Hypothalamus (tissue), 51 donors: Measurements from ENCODE around the gene PHACTR3.
A peak's percentile ranks its signal among the peaks of the same experiment; 100 is the strongest.

Experiments
- DNase-seq, 51 donors: peaks; one replicate each; lab custom pipeline; 2025; lab: John Stamatoyannopoulos, UW

PHACTR3 gene

DNA sequence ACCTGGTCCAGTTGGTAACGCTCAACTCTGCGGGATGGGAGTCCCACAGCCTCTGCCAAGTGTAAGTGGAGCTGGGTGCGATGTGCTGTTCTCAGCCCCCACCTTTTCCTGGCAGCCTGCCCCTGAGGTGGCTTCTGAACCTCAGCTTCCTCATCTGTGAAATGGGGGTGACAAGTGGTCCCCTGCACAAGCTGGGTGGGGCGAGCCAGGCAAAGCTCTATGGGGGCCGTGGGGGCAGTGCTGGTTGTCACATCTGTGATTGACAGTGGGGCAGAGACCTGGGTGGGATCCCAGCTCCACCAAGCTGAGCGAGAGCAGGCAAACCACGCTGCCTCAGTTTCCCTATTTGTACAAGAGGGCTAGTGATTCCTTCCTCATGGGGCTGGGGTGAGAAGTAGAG lies 166.5 kb downstream of the PHACTR3 start:
- DNase-seq = no peak

DNA sequence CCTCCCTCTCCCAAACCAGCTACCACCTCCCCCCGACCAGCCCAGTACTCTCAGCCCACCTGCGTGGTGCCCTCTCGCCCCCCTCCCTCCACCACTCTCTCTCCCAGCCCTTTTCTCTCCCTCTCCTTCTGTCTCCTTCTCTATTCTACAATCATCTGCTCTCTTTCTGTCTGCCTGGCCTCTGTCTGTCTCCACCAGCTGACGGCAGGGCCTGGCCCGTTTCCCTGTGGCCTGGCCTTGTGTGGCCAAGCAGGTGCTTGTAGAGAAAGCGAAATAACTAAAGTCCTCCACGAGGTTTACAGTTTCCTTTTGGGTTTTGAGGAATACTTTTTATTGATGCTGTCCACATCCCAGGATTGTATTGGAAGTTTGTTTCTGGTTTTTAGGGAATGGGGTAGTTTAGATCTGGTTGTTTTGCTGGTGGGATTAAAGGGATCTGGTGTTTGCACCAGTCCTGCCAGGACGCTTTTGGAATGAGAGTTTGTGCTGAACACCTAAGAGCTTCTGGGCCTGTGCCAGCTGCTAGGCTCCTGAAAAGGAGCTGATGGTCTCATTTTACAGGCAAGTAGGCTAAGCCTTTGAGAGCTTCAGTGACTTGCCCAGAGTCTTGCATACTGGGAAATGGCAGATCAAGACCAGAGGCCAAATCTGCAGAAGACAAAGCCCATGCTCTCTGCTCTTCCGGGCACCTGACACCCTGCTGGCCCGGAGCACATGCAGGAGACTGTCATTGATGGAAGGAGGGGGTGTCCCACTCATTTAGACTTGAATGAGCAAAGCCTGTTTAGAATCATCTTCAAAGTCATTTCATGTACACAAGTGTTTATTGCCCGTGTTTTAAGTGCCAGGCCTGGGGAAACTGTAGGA lies 167.4 kb downstream of the PHACTR3 start:
- DNase-seq = peak in 3 of 51 donors; percentile 13 to 18 (median 14)

DNA sequence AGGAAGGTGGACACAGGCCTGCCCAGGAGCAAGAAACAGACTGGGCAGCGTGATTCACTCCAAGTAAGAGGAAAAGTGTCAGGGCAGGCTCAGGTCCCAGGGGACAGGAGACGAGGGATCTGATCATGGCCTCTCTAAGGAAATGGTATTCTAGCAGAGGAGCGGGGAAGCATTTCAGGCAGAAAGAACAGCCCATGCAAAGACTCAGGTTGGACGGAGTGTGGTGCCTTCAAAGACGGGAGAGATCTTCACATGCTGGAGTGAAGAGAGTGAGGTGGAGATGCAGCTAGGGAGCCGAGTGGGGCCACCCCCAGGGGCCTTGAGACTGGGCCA lies 168.0 kb downstream of the PHACTR3 start:
- no peak for DNase-seq

DNA sequence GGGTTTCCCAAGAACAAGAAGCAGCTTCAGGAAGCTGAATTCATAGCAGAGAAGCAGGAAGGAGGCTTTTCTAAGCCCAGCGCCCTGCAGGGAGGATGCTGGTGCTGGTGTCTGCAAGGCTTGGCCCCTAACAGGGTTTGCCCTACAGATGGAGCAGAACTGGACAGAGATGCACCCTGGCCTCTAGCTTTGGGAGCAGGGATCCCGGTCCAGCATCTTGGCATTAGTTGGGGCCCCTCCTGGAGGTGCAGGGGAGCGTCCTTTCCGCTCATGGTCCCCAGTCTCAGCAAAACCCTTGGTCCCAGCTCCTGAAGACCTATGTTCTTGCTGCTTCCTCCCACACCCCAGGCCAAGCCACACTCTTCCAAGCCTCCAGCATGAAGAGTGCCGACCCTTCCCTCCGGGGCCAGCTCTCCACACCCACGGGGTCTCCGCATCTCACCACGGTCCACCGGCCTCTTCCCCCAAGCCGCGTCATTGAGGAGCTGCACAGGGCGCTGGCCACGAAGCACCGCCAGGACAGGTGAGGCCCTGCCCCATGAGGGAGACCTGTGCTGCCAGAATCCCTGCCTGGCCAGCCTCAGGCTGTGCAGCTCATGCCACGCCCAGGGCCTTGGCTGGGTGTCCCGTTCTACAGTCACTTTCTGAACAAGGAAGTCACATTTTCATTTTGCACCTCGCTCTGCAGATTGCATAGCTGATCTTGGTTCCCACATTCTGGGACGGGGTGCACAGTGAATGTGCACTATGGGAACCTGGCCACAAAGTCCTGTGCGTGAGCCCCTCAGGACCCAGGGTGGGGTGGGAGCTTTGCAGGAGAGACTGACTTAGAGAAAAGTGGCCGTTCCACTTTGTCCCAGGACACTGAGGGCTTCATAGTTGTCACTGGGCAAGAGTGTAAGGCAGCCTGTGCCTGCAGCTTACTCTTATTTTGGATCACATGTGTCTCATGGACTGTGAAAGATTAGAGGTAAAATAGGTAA lies 168.9 kb downstream of the PHACTR3 start:
- no peak for DNase-seq

DNA sequence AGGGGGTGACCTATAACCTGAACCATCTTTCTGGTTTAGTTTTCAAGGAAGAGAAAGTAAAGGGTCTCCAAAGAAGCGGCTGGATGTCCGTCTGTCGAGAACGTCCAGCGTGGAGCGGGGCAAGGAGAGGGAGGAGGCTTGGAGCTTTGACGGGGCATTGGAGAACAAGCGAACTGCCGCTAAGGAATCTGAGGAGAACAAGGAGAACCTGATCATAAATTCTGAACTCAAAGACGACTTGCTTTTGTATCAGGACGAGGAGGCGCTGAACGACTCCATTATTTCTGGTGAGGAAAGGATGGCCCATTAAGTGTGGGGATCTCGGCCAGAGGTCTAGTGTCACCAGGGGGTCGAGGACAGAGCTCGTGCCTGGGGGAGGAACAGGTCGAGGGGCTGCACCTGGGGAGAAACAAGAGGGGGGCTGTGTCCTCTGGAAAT lies 169.9 kb downstream of the PHACTR3 start:
- no peak for DNase-seq

DNA sequence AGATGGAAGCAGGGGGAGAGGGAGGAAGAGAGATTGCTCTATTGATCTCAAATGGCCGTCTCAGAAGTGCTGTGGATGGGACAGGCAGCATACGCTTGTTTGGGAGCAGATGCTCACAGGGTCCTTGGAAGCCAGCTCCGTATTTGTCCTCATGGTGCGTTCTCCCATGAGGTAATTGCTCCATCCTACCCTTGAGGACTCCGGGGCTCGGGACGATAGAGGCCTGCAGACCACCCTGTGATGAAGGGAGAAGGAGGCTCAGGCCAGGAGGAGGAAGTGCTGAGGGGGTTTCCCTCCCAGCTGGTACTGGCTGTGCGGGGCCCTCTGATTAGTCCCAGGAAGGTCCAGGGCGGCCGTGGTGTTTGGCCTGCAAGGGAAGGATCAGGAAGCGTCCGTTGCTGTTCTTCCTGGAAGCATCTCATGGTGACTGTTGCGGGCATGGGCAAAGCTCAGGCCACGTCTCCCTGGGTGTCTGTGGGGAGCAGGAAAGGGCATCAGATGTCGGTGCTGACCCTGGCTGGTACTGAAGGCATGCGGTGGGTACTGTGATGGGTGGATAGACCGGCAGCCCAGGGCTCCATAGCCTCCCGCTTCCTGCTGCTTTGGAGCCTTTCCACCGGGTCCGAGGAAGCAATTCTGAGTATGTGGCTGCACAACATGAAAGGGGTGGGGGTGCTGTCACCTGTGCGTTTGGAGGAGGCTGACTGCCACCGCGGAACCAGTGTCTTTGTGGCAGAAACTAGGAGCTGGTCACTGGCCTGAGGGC lies 170.8 kb downstream of the PHACTR3 start:
- no peak for DNase-seq

DNA sequence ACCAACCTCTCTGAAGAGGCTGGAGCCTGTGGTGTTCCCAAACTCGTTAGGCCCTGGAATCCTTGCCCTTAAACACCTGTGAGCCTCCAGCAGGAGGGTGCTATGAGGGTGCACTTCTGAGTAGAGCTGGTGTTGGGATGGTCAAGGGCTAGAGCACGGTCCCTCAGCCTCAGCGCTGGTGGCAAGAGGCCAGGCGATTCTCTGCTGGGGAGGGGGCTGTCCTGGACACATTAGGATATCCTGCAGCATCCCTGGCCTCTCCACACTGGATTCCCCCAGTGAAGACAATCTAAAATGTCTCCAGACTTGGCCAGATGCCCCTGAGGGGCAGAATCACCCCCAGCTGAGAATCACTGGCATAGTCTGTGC lies 171.3 kb downstream of the PHACTR3 start:
- DNase-seq = no peak

DNA sequence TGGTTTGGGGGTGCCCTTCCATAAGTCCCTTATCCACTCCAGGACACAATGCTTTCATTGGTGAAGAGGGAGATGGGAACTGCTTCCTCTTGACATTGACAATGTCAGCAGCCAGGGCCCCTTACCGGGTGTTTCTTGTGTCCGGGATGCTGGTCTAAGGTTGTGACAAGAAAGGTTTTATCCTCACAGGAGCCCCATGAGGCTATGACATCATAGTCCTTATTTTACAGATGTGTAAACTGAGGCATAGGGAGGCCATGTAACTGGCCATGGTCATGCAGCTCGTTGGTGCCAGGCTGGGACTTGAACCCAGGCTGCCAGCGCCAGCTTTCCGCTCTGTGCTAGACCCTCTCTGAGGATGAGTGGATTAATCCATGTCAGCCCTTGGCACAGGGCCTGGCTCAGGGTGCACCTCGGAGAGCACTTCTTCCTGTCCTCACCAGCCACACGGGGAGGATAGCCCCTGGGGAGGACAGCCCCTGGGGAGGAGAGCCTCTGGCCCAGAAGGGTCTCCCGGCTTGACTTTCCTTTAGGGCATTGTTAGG lies 171.8 kb downstream of the PHACTR3 start:
- no peak for DNase-seq

DNA sequence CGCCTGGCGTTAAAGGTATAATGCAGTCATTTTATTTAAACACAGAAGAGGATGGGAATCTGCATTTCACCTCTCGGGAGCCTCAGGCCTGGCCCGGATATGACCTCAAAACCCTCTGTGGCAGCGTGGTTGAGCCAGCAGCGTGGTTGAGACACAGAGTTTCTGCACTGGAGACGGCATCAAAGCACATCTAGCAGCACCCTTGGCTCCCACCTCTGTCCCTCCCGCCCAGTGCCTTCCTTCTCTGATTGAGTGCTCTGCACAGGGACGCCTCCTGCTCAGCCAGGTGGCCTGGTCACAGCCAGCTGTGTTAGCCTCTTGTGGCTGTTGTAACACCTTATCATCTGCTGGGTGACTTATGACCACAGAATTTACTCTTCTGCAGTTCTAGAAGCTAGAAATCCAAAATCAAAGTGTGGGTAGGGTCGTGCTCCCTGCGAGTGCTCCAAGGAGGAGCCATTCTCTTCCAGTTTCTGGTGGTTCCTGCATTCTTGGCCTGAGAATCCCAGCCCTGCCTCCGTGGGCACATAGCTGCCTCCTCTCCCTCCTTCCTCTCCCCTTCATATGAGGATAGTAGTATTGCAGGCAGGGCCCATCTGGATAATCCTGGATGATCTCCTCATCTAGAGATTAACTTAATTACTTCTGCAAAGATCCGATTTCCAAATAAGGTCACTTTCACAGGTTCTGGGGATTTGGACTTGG lies 172.4 kb downstream of the PHACTR3 start:
- DNase-seq = no peak

DNA sequence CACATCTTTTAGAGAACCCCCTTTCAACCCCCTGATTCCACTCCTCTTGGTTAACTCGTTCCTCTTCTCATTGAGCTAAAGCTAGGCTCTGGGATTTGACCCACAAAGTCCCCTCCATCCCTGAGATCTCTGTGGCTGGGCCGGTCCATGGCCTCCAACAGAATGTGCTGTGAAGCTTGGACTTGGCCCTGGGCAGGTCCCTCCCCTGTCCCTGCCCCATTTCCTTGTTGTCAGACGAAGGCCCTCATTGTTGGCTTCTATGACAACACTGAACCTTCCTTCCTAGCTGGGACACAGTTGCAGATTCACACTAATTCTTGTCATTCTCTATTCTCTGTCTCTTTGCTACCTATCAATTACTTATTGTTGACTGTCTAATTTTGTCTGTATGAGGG lies 173.0 kb downstream of the PHACTR3 start:
- DNase-seq = no peak

DNA sequence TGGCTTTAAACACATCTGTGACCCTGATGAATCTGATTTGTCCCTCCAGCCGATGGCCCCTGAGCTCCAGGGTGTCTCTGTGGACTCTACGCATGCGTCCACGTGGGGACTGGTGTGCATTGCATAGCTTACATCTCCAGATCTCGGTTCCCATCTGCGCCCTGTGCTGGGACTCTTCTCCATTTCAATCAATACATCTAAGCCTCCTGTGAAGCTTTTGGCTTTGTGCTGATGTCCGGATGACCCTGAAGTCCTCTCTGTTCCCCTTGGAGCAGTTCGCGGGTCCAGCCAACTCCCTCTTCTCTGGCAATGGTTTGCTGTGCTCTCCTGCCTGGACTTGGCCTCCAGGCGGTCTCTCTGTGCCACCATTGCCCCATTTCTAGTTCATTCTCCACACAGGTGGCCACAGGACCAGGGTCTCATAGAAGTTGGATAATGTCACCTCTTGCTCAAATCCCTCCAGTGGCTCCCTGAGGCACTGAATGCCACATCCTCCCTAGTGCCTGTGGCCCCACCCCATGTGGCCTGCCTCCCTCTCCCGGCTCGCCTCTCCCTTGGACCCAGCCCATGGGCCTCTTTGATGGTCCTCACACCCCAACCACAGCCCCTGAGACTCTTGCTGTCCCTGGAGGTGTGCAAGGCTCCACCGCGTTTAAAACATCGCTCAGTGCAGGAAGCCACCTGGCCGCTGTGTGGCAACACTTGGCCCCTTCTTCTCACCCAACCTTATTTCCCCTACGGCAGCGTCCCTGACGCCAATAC lies 173.7 kb downstream of the PHACTR3 start:
- DNase-seq = no peak

DNA sequence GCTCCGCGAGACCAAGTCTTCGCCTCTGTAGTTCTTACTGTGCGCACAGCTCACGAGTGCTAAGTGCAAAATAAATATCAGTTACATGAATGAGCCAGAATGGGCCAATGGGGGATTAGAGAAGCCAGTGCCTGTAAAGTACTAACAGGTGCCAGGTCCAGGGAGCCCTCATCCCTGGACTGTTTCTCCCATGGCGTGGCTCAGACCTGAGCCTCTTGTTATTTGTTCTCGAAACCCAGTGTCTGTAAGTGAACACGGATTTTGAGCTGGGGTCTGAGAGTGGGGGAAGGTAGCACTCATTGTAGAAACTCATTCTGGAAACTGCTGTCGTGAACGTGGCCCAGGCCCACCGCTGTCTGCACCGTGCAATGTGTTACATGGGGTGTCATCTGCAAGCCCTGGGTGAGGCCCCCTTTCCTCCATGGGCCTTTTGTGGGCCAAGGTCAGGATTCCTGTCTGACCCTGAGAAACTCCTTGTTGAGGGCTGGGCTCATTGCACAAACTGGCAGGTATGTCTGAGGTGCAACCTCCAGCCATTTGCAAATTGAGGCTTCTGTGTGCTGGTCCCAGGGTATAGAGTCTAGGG lies 174.4 kb downstream of the PHACTR3 start:
- no peak for DNase-seq

DNA sequence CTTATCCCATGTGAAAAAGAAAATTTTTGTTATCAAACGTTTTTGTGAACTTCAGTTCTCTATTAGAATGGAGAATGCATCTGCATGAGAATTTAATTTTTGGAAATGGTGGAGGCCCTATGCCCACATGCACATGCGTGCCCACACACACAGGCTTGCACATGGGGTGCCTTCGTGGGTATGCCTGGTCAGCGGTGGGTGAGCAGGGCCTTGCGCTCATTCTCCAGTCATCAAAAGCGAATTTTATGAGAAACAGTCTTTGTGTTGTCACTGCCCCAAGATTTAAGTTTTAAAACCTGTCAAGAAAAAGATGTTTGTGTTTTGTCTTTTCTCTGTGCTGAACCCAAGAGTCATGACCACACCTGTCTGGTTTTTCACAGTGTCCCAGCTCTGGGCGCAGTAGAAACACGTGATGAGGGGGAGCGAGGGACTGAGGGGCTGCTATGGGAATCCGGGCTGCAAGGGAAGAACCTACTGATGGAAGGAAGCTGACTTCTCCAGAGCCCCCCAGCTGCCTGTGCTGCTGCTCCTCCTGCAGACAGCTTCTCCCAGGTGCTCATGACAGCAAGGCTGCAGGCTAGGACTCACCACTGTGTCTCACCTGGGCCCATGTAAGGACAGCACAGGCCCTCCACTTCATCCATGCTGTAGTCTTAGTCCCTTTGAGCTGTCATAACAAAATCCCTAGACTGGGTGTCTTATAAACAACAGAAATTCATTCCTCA lies 175.5 kb downstream of the PHACTR3 start:
- DNase-seq = no peak

DNA sequence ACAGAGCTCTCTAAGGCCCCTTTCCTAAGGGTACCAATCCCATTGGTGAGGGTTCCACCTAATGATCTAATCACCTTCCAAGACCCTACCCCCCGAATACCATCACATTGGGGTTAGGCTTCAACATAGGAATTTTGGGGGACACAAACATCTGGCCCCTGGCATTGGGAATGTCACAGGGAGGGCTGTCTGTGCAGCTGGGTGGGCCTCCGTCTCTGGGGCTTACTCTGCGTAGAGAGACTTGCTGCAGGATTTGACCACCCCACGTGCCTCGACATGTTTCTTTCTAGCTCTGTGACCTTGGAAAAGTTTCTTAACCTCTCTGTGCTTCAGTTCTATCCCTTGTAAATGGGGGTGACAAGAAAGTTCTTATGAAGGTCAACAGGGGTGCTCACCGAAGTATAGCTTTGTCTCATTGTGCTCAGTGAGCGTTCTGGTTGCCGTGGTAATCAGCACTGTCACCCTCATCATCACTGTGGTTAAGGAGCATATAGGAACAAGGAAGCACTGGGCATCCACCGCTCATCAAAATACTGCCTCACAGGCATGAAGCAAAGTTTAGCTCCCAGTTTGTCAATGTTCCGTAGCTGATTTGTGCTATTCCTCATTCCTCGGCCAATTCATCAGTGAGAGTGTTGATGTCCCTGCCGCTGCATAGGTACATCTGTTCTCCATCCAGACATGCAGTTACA lies 176.3 kb downstream of the PHACTR3 start:
- DNase-seq = no peak

DNA sequence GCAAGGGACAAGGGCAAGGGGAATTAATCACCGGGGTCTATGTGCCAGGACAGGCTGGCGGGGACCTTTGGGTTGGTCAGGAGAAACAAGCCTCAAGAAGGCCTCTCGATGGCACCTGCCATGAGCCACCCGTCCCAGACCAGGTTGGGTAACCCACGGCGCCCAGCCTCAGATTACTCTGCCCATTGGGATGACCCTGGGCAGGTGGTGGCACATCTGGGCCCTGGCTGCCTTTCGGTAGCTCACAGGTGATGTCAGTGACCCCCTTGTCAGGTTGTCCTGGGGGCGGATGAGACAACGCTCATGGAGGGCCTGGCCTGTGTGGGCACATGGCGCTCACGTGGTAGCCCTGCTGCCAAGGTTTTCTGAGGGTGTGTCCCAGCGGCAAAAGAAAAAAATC lies 176.9 kb downstream of the PHACTR3 start:
- DNase-seq = no peak

DNA sequence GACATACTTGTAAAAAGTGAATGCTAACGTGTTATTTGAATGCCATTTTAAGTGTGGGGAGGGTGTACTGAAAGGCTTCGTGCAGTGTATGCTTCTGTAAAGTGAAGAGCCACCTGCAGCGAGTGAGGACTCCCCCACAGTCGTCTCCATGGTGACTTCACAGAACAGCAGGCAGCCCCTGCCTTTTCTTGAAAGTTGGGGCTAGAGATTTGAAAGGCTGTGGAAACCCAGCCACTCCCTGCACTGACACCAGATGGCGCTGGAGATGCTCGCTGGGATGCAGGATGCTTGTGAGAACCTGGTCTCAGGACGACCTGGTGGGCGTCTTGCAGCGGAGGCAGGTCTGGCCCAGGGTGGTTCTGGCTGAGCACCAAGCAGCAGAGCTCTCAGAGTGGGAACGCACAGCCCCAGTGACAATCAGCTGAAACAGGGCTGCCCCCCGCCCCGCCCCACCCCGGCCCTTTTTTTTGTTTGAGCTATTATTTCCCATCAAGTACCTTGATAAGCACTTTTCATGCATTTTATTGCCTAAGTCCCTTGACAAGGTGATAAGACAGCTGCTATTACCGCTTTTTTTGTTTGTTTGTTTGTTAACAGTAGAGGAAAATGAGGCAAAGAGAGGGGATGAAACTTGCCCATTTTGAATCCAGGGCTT lies 178.8 kb downstream of the PHACTR3 start:
- DNase-seq = peak in 37 of 51 donors; percentile 8 to 77 (median 42)

DNA sequence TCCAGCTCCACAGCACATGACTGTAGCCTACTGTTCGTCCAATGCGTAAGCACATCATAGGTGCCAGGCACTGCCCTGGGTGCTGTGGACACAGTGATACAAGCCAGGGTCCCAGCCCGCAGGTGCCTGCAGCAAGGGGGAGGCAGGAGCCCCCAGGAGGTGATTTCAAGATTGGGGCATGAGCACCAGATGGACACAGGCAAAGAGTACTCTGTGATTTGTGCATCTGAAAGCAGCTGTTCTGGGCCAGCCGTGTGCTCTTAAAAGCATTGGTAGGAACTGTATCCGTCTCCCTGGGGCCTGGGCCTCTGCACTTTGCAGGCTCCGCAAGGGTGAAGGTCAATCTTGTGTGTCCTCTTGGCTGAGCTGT lies 179.3 kb downstream of the PHACTR3 start:
- DNase-seq = no peak
